Adrenal gland (tissue), 12 donors: Measurements from ENCODE around the gene EBF3. TPM values are rescaled to one million over a fixed set of nuclear protein-coding genes. Genes with fewer than 3 reads are reported as not detected.
A peak's percentile ranks its signal among the peaks of the same experiment; 100 is the strongest.

Source experiments
- DNase-seq, 7 donors: peaks; one replicate each; pipeline ENCODE4 v3.0.0-alpha.2; 2019 to 2020
- H3K27ac ChIP-seq, 5 donors: fragments of 200-600 bp; sonication (generic) in 4 of 5; 1 replicate in 3 of 5; 2 replicates in 2 of 5; pipeline versions ENCODE4 v1.5.1 to v1.8.0; 2016 to 2020; ENCODE audit warnings: mild to moderate bottlenecking in 1 of 5
- H3K27me3 ChIP-seq: fragments of 200-600 bp; 2 replicates; pipeline ENCODE4 v1.8.0; 2021
- H3K36me3 ChIP-seq, 2 donors: fragments of 200-600 bp; replicated peaks in 1 of 2; 1 replicate in 1 of 2; 2 replicates in 1 of 2; pipeline versions ENCODE4 v1.5.1 to v1.8.0; 2018 to 2022
- H3K4me1 ChIP-seq, 2 donors: fragments of 200-600 bp; replicated peaks in 1 of 2; 1 replicate in 1 of 2; 2 replicates in 1 of 2; pipeline versions ENCODE4 v1.5.1 to v1.8.0; 2018 to 2021
- H3K4me3 ChIP-seq, 4 donors: fragments of 200-600 bp; sonication (generic) in 3 of 4; one replicate each; pipeline ENCODE4 v1.5.1; 2016 to 2018
- H3K9me3 ChIP-seq, 3 donors: fragments of 200-600 bp; sonication (generic) in 1 of 3; replicated peaks in 1 of 3; 1 replicate in 2 of 3; 2 replicates in 1 of 3; pipeline versions ENCODE4 v1.5.1 to v1.8.0; 2016 to 2021
- POLR2A ChIP-seq, 2 donors: fragments of 450-650 bp; IDR thresholded peaks; one replicate each; pipeline ENCODE4 v1.6.1; 2017; ENCODE audit warnings: antibody characterized with exemption in 2 of 2, mild to moderate bottlenecking in 2 of 2, moderate library complexity in 1 of 2
- WGBS, 4 donors: extraction: QIAGEN DNeasy Blood & Tissue Kit in 2 of 4; methylation state at CpG; one replicate each; pipeline versions ENCODE4 v1.1.5 to v1.1.7; 2013 to 2017; 5-methylcytosine and 5-hydroxymethylcytosine counted together
- intact Hi-C, 2 donors: fragments of 100-400 bp; cut with DNase I; formaldehyde crosslinking; loops; one replicate each; pipeline versions ENCODE4 v1.14.1 to v1.15.0; 2022 to 2023
- polyA plus RNA-seq, 3 donors: library from polyadenylated mRNA; stranded (reverse); fragments of 200-250 nt in 2 of 3; fragments of 350-450 nt in 1 of 3; fragmentation: Illumina TruSeq in 1 of 3; extraction: RNeasy Lipid Tissue Mini Kit (QIAGEN cat#74804) in 1 of 3; gene quantifications; one replicate each; pipeline ENCODE4 v1.2.3, GENCODE V29; 2013 to 2014
- total RNA-seq, 9 donors: library from RNA; depleted of rRNA in 4 of 9; stranded (reverse); fragments of >200 nt in 4 of 9; fragments of 120-200 nt in 1 of 9; fragmentation: NEBNext Ultra II Directional in 1 of 9; extraction: Animal tissue kit (Norgen Biotek cat#: 25700) in 1 of 9; gene quantifications; one replicate each; pipeline versions ENCODE4 v1.1.0 to v1.2.4, GENCODE V29; 2013 to 2023
- TF ChIP-seq, protein P1 (sequence below), 6 experiments: fragments of 450-650 bp in 4 of 6; fragments of 200-600 bp in 2 of 6; sonication (generic) in 1 of 6; IDR thresholded peaks; 1 replicate in 5 of 6; 2 replicates in 1 of 6; pipeline versions ENCODE4 v1.5.1 to v1.8.0; 2016 to 2021; ENCODE audit warnings: antibody characterized with exemption in 6 of 6, mild to moderate bottlenecking in 2 of 6, moderate library complexity in 1 of 6
- donor health status: healthy with polysubstance abuse.
- donor health status: Bipolar disorder and iron deficiency.
- donor health status: DM: yes; HTN: yes; CAD: no.
- donor health status: DM: no; HTN: no; CAD: no.
- donor health status: DM: no; HTN: no; CAD: no.
- donor health status: DM: yes; HTN: yes; CAD: no.

Gene EBF3
- total and polyA plus RNA-seq, 12 donors, result 0.12 to 2.2 (median 0.53) TPM; not detected in 1

DNA sequence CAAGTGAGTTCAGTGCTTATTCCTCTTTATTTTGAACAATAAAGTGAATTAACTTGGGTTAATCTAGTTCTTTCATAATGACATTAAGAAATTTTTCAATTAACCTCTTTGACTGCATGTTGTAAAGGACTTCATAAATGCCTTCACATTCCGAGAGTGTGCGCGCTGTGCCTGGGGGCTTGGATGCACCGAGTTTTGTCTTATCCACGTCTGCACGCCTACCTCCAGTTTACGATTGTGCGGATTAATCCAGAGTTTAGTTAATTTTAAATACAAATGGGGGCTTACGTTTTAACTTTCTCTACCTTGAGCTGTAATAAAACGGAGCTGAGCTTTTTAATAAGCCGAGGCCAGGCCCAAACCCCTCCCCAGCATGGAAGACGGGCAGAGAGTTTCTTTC, 120.4 kb downstream of the EBF3 start:
- no peaks in the 10 kb centered on the region for H3K9me3 ChIP-seq
- no peaks in the 10 kb centered on the region for H3K36me3 ChIP-seq
- 83 to 91% (median 87%) methylated on average over 12 of the region's 12 CpGs for WGBS, 4 donors
- peak in 1 of 7 donors; percentile 30 for DNase-seq
- H3K4me1 ChIP-seq, result no peaks in the 10 kb centered on the region
- H3K27me3 ChIP-seq, result no peaks in the 10 kb centered on the region
- no peak overlapping the region for H3K4me3 ChIP-seq
- H3K27ac ChIP-seq, result no peak overlapping the region
- TF ChIP-seq POLR2A (IDR thresholded peaks at IDR 0.05), result no peak
- intact Hi-C loops, result no loop called here

DNA sequence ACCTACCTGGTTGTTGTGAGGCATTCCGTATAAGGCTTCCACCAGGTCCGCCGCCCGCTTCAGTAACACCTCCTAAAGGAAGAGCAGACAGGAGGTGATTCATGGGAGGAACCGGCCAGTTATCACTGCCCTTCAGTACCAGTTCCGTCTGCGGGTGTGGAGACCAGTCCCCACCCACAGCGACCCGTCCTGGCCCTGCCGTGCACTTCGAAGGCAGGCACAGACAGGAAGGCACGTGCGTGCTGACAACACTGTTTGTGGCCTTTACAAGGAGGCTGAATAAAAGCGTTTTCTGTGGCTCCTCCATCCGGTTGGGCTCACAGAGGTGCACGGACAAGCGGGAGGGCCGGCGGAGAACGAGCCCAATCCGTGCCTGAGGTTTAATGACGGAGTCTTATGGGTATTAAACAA, 120.9 kb downstream of the EBF3 start:
- DNase-seq, result peak in 1 of 7 donors; percentile 33
- no peaks in the 10 kb centered on the region for H3K27me3 ChIP-seq
- no peak overlapping the region for H3K27ac ChIP-seq
- no peaks in the 10 kb centered on the region for H3K4me1 ChIP-seq
- TF ChIP-seq, protein P1, sequence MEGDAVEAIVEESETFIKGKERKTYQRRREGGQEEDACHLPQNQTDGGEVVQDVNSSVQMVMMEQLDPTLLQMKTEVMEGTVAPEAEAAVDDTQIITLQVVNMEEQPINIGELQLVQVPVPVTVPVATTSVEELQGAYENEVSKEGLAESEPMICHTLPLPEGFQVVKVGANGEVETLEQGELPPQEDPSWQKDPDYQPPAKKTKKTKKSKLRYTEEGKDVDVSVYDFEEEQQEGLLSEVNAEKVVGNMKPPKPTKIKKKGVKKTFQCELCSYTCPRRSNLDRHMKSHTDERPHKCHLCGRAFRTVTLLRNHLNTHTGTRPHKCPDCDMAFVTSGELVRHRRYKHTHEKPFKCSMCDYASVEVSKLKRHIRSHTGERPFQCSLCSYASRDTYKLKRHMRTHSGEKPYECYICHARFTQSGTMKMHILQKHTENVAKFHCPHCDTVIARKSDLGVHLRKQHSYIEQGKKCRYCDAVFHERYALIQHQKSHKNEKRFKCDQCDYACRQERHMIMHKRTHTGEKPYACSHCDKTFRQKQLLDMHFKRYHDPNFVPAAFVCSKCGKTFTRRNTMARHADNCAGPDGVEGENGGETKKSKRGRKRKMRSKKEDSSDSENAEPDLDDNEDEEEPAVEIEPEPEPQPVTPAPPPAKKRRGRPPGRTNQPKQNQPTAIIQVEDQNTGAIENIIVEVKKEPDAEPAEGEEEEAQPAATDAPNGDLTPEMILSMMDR (IDR thresholded peaks at IDR 0.05), result no peak
- TF ChIP-seq POLR2A (IDR thresholded peaks at IDR 0.05), result no peak
- no peaks in the 10 kb centered on the region for H3K9me3 ChIP-seq
- intact Hi-C loops, result no loop called here
- H3K36me3 ChIP-seq, result no peaks in the 10 kb centered on the region
- H3K4me3 ChIP-seq, result no peak overlapping the region
- 82 to 92% (median 86%) methylated on average over 16 to 22 of the region's 22 CpGs for WGBS, 4 donors

DNA sequence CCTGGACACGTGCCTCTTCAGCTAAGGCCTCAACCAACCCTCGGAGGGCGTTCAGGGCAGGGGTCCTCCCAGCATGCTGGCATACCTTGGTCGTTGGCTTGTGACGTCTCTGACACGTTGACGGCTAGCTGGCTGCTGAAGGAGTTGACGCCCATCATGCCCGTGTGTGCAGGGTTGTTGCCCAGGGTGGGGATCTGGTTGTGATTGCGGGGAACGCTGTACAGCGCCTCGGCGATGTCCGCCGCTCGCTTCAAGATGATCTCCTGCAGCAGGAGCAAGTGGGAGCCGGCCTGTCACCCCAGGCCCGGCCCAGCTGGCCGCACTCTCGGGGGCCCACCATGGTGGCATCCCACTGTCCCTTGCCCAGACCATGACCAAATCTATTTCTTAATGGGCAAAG, 122.0 kb downstream of the EBF3 start:
- intact Hi-C loops, result no loop called here

DNA sequence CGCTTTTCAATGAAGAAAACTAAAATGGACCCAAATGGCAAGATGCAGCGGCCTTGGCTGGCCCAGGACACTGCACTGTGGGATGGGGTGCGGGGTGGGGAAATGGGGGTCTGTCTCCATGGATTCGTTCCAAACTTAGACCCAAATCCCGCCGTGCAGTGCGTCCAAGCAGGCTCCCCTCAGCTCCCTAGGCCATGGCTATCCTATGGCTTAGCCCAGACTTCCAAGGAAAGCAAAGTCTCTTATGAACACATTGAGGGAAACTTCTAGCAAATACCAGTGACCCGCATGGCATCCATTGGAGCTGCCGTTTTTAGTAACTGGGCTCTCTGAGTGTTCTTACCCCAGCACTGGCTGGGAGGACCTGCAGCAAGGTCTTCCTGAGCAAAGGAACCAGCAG, 122.5 kb downstream of the EBF3 start:
- H3K27me3 ChIP-seq, result no peaks in the 10 kb centered on the region

More for the DNA sequence above, 122.0 kb downstream of the EBF3 start:
- Histone ChIP-seq H3K4me3 (no peak overlapping the region), H3K9me3 (no peaks in the 10 kb centered on the region), H3K4me1 (no peaks in the 10 kb centered on the region), H3K36me3 (no peaks in the 10 kb centered on the region), H3K27ac (no peak overlapping the region), H3K27me3 (no peaks in the 10 kb centered on the region)
- WGBS, 4 donors, result 87 to 100% (median 93%) methylated on average over 1 to 21 of the region's 21 CpGs
- TF ChIP-seq, protein P1 (IDR thresholded peaks at IDR 0.05), result no peak
- TF ChIP-seq POLR2A (IDR thresholded peaks at IDR 0.05), result no peak
- peak in 1 of 7 donors; percentile 35 for DNase-seq

DNA sequence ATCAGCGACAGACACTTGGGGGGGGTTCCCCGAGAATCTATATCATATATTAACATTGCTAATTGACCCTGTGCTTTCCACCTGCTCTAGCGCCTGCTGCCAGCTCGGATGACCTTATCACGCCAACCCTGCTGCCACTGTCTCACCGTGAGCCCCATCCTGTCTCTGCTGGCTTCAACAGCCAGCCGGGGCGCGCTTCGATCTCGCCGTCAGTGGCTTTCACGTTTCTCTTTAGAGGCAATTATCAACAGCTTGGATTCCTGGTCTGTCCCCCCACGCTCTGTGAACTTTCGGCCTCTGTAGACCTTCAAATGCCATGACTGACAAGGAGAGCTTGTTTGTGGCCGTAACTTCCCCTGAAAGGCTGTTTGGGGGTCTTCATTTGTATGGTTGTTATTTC, 123.0 kb downstream of the EBF3 start:
- Histone ChIP-seq H3K9me3 (no peaks in the 10 kb centered on the region), H3K27me3 (no peaks in the 10 kb centered on the region), H3K4me3 (no peak overlapping the region), H3K4me1 (no peaks in the 10 kb centered on the region), H3K36me3 (no peaks in the 10 kb centered on the region), H3K27ac (no peak overlapping the region)
- WGBS, 4 donors, result 83 to 87% (median 85%) methylated on average over 16 of the region's 16 CpGs
- no peak for DNase-seq
- intact Hi-C loops, result no loop called here
- TF ChIP-seq POLR2A (IDR thresholded peaks at IDR 0.05), result no peak
- TF ChIP-seq, protein P1 (IDR thresholded peaks at IDR 0.05), result no peak

More for the DNA sequence above, 122.5 kb downstream of the EBF3 start:
- 78 to 90% (median 89%) methylated on average over 8 to 9 of the region's 9 CpGs for WGBS, 4 donors
- Histone ChIP-seq H3K27ac (no peak overlapping the region), H3K9me3 (no peaks in the 10 kb centered on the region), H3K4me3 (no peak overlapping the region), H3K36me3 (no peaks in the 10 kb centered on the region), H3K4me1 (no peaks in the 10 kb centered on the region)
- intact Hi-C loops, result no loop called here
- DNase-seq, result no peak
- no peak for TF ChIP-seq POLR2A (IDR thresholded peaks at IDR 0.05)
- TF ChIP-seq, protein P1 (IDR thresholded peaks at IDR 0.05), result no peak
